Adrenal gland (tissue), 12 donors: ENCODE data around the gene CCDC187. TPM values are rescaled to one million over a fixed set of nuclear protein-coding genes. Genes with fewer than 3 reads are reported as not detected.
A peak's percentile ranks its signal among the peaks of the same experiment; 100 is the strongest.

Experiments
- DNase-seq, 7 donors: peaks; one replicate each; pipeline ENCODE4 v3.0.0-alpha.2; 2019 to 2020
- H3K27ac ChIP-seq, 5 donors: fragments of 200-600 bp; sonication (generic) in 4 of 5; 1 replicate in 3 of 5; 2 replicates in 2 of 5; pipeline versions ENCODE4 v1.5.1 to v1.8.0; 2016 to 2020; ENCODE audit warnings: mild to moderate bottlenecking in 1 of 5
- H3K27me3 ChIP-seq: fragments of 200-600 bp; 2 replicates; pipeline ENCODE4 v1.8.0; 2021
- H3K36me3 ChIP-seq, 2 donors: fragments of 200-600 bp; replicated peaks in 1 of 2; 1 replicate in 1 of 2; 2 replicates in 1 of 2; pipeline versions ENCODE4 v1.5.1 to v1.8.0; 2018 to 2022
- H3K4me1 ChIP-seq, 2 donors: fragments of 200-600 bp; replicated peaks in 1 of 2; 1 replicate in 1 of 2; 2 replicates in 1 of 2; pipeline versions ENCODE4 v1.5.1 to v1.8.0; 2018 to 2021
- H3K4me3 ChIP-seq, 4 donors: fragments of 200-600 bp; sonication (generic) in 3 of 4; one replicate each; pipeline ENCODE4 v1.5.1; 2016 to 2018
- H3K9me3 ChIP-seq, 3 donors: fragments of 200-600 bp; sonication (generic) in 1 of 3; replicated peaks in 1 of 3; 1 replicate in 2 of 3; 2 replicates in 1 of 3; pipeline versions ENCODE4 v1.5.1 to v1.8.0; 2016 to 2021
- POLR2A ChIP-seq, 2 donors: fragments of 450-650 bp; IDR thresholded peaks; one replicate each; pipeline ENCODE4 v1.6.1; 2017; ENCODE audit warnings: antibody characterized with exemption in 2 of 2, mild to moderate bottlenecking in 2 of 2, moderate library complexity in 1 of 2
- WGBS, 4 donors: extraction: QIAGEN DNeasy Blood & Tissue Kit in 2 of 4; methylation state at CpG; one replicate each; pipeline versions ENCODE4 v1.1.5 to v1.1.7; 2013 to 2017; 5-methylcytosine and 5-hydroxymethylcytosine counted together
- intact Hi-C, 2 donors: fragments of 100-400 bp; cut with DNase I; formaldehyde crosslinking; loops; one replicate each; pipeline versions ENCODE4 v1.14.1 to v1.15.0; 2022 to 2023
- polyA plus RNA-seq, 3 donors: library from polyadenylated mRNA; stranded (reverse); fragments of 200-250 nt in 2 of 3; fragments of 350-450 nt in 1 of 3; fragmentation: Illumina TruSeq in 1 of 3; extraction: RNeasy Lipid Tissue Mini Kit (QIAGEN cat#74804) in 1 of 3; gene quantifications; one replicate each; pipeline ENCODE4 v1.2.3, GENCODE V29; 2013 to 2014
- total RNA-seq, 9 donors: library from RNA; depleted of rRNA in 4 of 9; stranded (reverse); fragments of >200 nt in 4 of 9; fragments of 120-200 nt in 1 of 9; fragmentation: NEBNext Ultra II Directional in 1 of 9; extraction: Animal tissue kit (Norgen Biotek cat#: 25700) in 1 of 9; gene quantifications; one replicate each; pipeline versions ENCODE4 v1.1.0 to v1.2.4, GENCODE V29; 2013 to 2023
- TF ChIP-seq, protein P1 (sequence below), 6 experiments: fragments of 450-650 bp in 4 of 6; fragments of 200-600 bp in 2 of 6; sonication (generic) in 1 of 6; IDR thresholded peaks; 1 replicate in 5 of 6; 2 replicates in 1 of 6; pipeline versions ENCODE4 v1.5.1 to v1.8.0; 2016 to 2021; ENCODE audit warnings: antibody characterized with exemption in 6 of 6, mild to moderate bottlenecking in 2 of 6, moderate library complexity in 1 of 6
- donor health status: healthy with polysubstance abuse.
- donor health status: Bipolar disorder and iron deficiency.
- donor health status: DM: yes; HTN: yes; CAD: no.
- donor health status: DM: no; HTN: no; CAD: no.
- donor health status: DM: no; HTN: no; CAD: no.
- donor health status: DM: yes; HTN: yes; CAD: no.

The CCDC187 gene
- total and polyA plus RNA-seq, 12 donors = under 0.01 to 0.44 (median 0.08) TPM; not detected in 1

DNA sequence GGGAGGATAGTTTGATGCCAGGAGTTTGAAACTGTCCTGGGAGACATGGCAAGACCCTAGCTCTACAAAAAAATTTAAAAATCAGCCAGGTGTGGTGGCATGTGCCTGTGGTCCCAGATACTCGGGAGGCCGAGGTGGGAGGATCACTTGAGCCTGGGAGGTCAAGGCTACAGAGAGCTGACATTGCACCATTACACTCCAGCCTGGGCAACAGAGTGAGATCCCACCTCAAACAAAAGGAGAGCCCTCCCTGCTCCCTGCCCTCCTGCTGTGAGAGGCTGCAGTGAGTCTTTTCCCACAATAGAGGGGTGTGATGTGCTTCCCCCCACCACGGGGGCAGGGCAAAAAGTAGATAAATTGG, 10.1 kb upstream of the CCDC187 start:
- no peak for DNase-seq
- WGBS, 4 donors = 66 to 83% (median 75%) methylated on average over 3 of the region's 3 CpGs
- no peak overlapping the region for H3K27ac ChIP-seq
- no peak for TF ChIP-seq POLR2A (IDR thresholded peaks at IDR 0.05)
- TF ChIP-seq, protein P1, sequence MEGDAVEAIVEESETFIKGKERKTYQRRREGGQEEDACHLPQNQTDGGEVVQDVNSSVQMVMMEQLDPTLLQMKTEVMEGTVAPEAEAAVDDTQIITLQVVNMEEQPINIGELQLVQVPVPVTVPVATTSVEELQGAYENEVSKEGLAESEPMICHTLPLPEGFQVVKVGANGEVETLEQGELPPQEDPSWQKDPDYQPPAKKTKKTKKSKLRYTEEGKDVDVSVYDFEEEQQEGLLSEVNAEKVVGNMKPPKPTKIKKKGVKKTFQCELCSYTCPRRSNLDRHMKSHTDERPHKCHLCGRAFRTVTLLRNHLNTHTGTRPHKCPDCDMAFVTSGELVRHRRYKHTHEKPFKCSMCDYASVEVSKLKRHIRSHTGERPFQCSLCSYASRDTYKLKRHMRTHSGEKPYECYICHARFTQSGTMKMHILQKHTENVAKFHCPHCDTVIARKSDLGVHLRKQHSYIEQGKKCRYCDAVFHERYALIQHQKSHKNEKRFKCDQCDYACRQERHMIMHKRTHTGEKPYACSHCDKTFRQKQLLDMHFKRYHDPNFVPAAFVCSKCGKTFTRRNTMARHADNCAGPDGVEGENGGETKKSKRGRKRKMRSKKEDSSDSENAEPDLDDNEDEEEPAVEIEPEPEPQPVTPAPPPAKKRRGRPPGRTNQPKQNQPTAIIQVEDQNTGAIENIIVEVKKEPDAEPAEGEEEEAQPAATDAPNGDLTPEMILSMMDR (IDR thresholded peaks at IDR 0.05) = no peak
- no peaks in the 10 kb centered on the region for H3K36me3 ChIP-seq
- peaks cover 11 to 13% of the 10 kb centered on the region in 2 donors for H3K4me1 ChIP-seq
- no peaks in the 10 kb centered on the region for H3K27me3 ChIP-seq
- H3K4me3 ChIP-seq = no peak overlapping the region
- H3K9me3 ChIP-seq = no peaks in the 10 kb centered on the region
- intact Hi-C loops = no loop called here

DNA sequence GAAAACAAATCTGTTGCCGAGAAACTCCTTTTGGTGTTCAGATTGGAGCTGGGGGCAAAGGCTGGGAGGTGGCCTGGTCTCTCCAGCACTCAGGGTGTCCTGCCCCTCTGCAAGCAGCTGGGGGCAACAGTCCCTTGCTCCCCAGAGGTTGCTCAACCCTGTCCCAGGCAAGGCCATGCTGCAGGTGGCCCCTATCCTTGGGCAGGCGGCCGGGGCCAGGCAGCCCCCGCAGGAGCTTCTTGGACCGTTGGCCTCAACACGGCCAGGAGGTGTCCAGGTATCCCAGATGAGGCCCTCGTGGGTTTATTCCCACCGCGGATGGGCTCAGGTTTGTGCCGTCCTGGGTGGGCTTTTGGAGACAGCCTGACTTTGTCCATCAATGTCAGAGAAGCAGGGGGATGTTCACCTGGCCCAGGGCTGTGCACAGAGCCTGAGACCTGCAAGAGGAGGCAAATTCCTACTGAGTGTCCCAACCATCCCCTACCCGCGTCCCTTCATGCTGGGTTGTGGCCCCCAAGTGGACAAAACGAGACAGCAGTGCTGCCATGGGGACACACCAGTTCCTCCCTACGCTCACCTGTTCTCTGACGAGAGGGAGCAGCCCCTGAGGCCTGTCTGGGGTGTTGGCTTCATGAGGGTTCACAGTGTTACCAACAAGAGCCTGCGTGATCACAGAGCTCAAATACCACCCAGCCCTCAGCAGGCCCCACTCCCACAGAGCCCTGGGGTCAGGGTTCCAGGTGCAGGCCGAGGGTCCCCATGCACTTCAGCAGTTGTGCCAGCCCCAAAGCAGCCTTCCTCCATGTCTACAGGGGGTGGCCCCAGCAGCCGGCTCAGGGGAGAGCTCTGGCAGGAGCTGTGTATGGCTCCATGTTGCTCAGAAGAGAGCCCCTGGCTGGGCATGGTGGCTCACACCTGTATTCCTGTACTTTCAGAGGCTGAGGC, 9.5 kb upstream of the CCDC187 start:
- intact Hi-C loops = loop anchor here in 1 of 2 donors (2.0 kb wide), 1 partner anchor 87 kb away; the partner anchor contains the start of gene SNAPC4
- no peaks in the 10 kb centered on the region for H3K27me3 ChIP-seq
- 85 to 89% (median 86%) methylated on average over 9 to 18 of the region's 18 CpGs for WGBS, 4 donors

DNA sequence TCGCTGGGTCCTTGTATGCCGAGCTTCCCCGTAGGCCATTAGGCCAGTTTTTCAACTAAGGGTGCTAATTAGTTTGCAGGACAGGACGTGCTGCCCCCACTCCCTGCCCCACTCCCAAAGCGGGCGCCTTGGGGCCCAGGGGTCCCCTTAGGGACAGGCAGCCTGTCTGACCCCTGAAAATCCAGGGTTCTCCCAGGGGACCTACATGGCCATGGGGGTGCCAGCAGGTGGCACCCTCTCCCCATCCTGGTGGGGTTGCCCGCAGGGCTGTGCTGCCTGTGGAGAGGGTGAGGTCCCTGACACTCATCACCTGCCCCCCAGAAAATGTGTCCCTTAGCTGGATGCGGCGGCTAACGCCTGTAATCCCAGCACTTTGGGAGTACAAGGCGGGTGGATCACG, 8.5 kb upstream of the CCDC187 start:
- TF ChIP-seq, protein P1 (IDR thresholded peaks at IDR 0.05) = peak; percentile 35 to 75 (median 67)
- TF ChIP-seq POLR2A (IDR thresholded peaks at IDR 0.05) = no peak
- Histone ChIP-seq H3K27ac (no peak overlapping the region), H3K27me3 (no peaks in the 10 kb centered on the region), H3K36me3 (no peaks in the 10 kb centered on the region), H3K4me3 (no peak overlapping the region), H3K4me1 (peaks cover 7% of the 10 kb centered on the region in 2 donors), H3K9me3 (no peaks in the 10 kb centered on the region)
- peak in 6 of 7 donors; percentile 44 to 71 (median 56) for DNase-seq
- intact Hi-C loops = loop anchor here in 1 of 2 donors (2.0 kb wide), 1 partner anchor 88 kb away; the partner anchor contains the start of gene SNAPC4
- 53 to 69% (median 57%) methylated on average over 7 to 12 of the region's 12 CpGs for WGBS, 4 donors

More for the DNA sequence above, 9.5 kb upstream of the CCDC187 start:
- TF ChIP-seq POLR2A (IDR thresholded peaks at IDR 0.05) = no peak
- TF ChIP-seq, protein P1 (IDR thresholded peaks at IDR 0.05) = no peak
- Histone ChIP-seq H3K27ac (no peak overlapping the region), H3K4me3 (no peak overlapping the region), H3K9me3 (no peaks in the 10 kb centered on the region), H3K4me1 (peaks cover 11 to 13% of the 10 kb centered on the region in 2 donors), H3K36me3 (no peaks in the 10 kb centered on the region)
- no peak for DNase-seq

DNA sequence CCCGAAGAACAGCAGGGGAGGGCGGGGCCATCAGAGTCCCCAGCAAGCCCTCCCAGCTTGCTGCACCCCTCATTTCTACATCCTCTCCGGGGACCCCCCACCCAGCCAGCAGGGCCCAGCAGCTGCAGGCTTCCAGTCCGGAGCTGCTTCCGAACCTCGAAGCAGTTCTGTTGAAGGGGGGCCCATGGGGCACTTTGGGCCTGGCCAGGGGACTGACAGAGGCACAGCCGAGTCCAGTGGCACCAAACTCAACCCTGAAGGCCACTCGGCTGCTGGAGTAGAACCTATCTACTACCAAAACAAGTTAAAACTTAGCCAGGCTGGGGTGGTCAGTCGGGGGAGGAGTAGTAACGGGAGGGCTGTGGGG, 8.1 kb upstream of the CCDC187 start:
- no peak for DNase-seq
- Histone ChIP-seq H3K27ac (no peak overlapping the region), H3K4me3 (no peak overlapping the region), H3K36me3 (no peaks in the 10 kb centered on the region), H3K9me3 (no peaks in the 10 kb centered on the region), H3K4me1 (peaks cover 3 to 5% of the 10 kb centered on the region in 2 donors), H3K27me3 (no peaks in the 10 kb centered on the region)
- TF ChIP-seq, protein P1 (IDR thresholded peaks at IDR 0.05) = no peak
- no peak for TF ChIP-seq POLR2A (IDR thresholded peaks at IDR 0.05)
- intact Hi-C loops = loop anchor here in 1 of 2 donors (2.0 kb wide), 1 partner anchor 89 kb away; the partner anchor contains the start of gene SNAPC4
- 55 to 73% (median 60%) methylated on average over 2 to 10 of the region's 10 CpGs for WGBS, 4 donors
